Neural progenitor cell (in vitro differentiated cells): ENCODE results near the gene YTHDF2. TPM values are rescaled to one million over a fixed set of nuclear protein-coding genes. Genes with fewer than 3 reads are reported as not detected.

ENCODE experiments used
- DNase-seq: peaks from one replicate; pipeline ENCODE4 v3.0.0-alpha.2; 2016; ENCODE audit warnings: low spot score
- H2AFZ ChIP-seq: fragments of 200-600 bp; sonication (generic); replicated peaks from 2 replicates; pipeline ENCODE4 v1.6.1; 2016; ENCODE audit warnings: antibody characterized with exemption
- H3F3A ChIP-seq: fragments of 200-600 bp; sonication (generic); 2 replicates; pipeline ENCODE4 v1.6.1; 2016; ENCODE audit warnings: antibody characterized with exemption, low read depth
- H3K27ac ChIP-seq: fragments of 200-600 bp; sonication (generic); 2 replicates; pipeline ENCODE4 v1.5.1; 2016; ENCODE audit warnings: mild to moderate bottlenecking
- H3K27me3 ChIP-seq: fragments of 200-600 bp; sonication (generic); 2 replicates; pipeline ENCODE4 v1.6.1; 2016; ENCODE audit warnings: mild to moderate bottlenecking, moderate library complexity
- H3K36me3 ChIP-seq: fragments of 200-600 bp; sonication (generic); 2 replicates; pipeline ENCODE4 v1.5.1; 2016
- H3K4me1 ChIP-seq: fragments of 200-600 bp; sonication (generic); 2 replicates; pipeline ENCODE4 v1.6.1; 2016; ENCODE audit warnings: mixed run types
- H3K4me2 ChIP-seq: fragments of 200-600 bp; sonication (generic); 2 replicates; pipeline ENCODE4 v1.6.1; 2016
- H3K4me3 ChIP-seq: fragments of 200-600 bp; sonication (generic); 2 replicates; pipeline ENCODE4 v1.5.1; 2016
- H3K79me2 ChIP-seq: fragments of 200-600 bp; sonication (generic); 2 replicates; pipeline ENCODE4 v1.6.1; 2016; ENCODE audit warnings: low read depth
- H3K9ac ChIP-seq: fragments of 200-600 bp; sonication (generic); 2 replicates; pipeline ENCODE4 v1.6.1; 2016
- H3K9me3 ChIP-seq: fragments of 200-600 bp; sonication (generic); 2 replicates; pipeline ENCODE4 v1.5.1; 2016; ENCODE audit warnings: low read depth
- H4K20me1 ChIP-seq: fragments of 200-600 bp; sonication (generic); 2 replicates; pipeline ENCODE4 v1.6.1; 2016; ENCODE audit warnings: low read depth
- H3K27ac Mint-ChIP-seq: 3 replicates; pipeline ENCODE4 v1.8.0; 2021; ENCODE audit warnings: mixed read lengths
- H3K27me3 Mint-ChIP-seq: 2 replicates; pipeline ENCODE4 v1.8.0; 2022; ENCODE audit warnings: low read depth, mild to moderate bottlenecking, inconsistent platforms, moderate library complexity, mixed read lengths; ENCODE audit not compliant: insufficient read depth
- H3K36me3 Mint-ChIP-seq: 3 replicates; pipeline ENCODE4 v1.8.0; 2021; ENCODE audit warnings: mixed read lengths
- H3K4me1 Mint-ChIP-seq: 3 replicates; pipeline ENCODE4 v1.8.0; 2021; ENCODE audit warnings: mixed read lengths
- H3K4me3 Mint-ChIP-seq: 3 replicates; pipeline ENCODE4 v1.8.0; 2021; ENCODE audit warnings: mild to moderate bottlenecking, moderate library complexity, mixed read lengths
- H3K9me3 Mint-ChIP-seq: 3 replicates; pipeline ENCODE4 v1.8.0; 2020; ENCODE audit warnings: mixed read lengths
- CTCF ChIP-seq: fragments of 200-600 bp; sonication (generic); IDR thresholded peaks from 2 replicates; pipeline ENCODE4 v1.5.1; 2017; ENCODE audit warnings: antibody characterized with exemption, mild to moderate bottlenecking
- EZH2 ChIP-seq: fragments of 200-600 bp; sonication (generic); IDR thresholded peaks from 2 replicates; pipeline ENCODE4 v1.6.1; 2017; ENCODE audit warnings: antibody characterized with exemption, mild to moderate bottlenecking, moderate library complexity
- EZH2phosphoT487 ChIP-seq: fragments of 200-600 bp; sonication (generic); IDR thresholded peaks from 2 replicates; pipeline ENCODE4 v1.6.1; 2017; ENCODE audit warnings: antibody characterized with exemption
- total RNA-seq: library from RNA; depleted of rRNA; stranded (reverse); fragments of >200 nt; gene quantifications from 2 replicates; pipeline ENCODE4 v1.2.3, GENCODE V29; 2015; ENCODE audit warnings: low replicate concordance

Gene YTHDF2
- total RNA-seq, 1 donor from 2014 or later = 107 TPM

- H3F3A ChIP-seq = peaks cover 40% of the 10 kb centered on the region
- peaks cover 14% of the 10 kb centered on the region for H3K4me1 ChIP-seq
- H3K9ac ChIP-seq = no peak overlapping the region
- no peak overlapping the region for H3K27ac ChIP-seq
- H3K4me2 ChIP-seq = no peak overlapping the region
- H3K4me3 ChIP-seq = no peak overlapping the region
- no peaks in the 10 kb centered on the region for H3K9me3 ChIP-seq
- H3K36me3 ChIP-seq = peaks cover 19% of the 10 kb centered on the region
- peaks cover 17% of the 10 kb centered on the region for H3K36me3 Mint-ChIP-seq
- no peaks in the 10 kb centered on the region for H3K9me3 Mint-ChIP-seq
- H2AFZ ChIP-seq = no peak overlapping the region
- H3K27me3 Mint-ChIP-seq = no peaks in the 10 kb centered on the region
- DNase-seq = no peak
- H3K27me3 ChIP-seq = no peaks in the 10 kb centered on the region
- TF ChIP-seq CTCF = no peak
- TF ChIP-seq EZH2 = no peak
- no peak for TF ChIP-seq EZH2phosphoT487
- peaks cover 96% of the 10 kb centered on the region for H4K20me1 ChIP-seq
- peaks cover 100% of the 10 kb centered on the region for H3K79me2 ChIP-seq
- peaks cover 3% of the 10 kb centered on the region for H3K4me1 Mint-ChIP-seq
- H3K4me3 Mint-ChIP-seq = no peak overlapping the region
- H3K27ac Mint-ChIP-seq = no peak overlapping the region
These were observed 22.5 kb downstream of the YTHDF2 start for GRCh38 chr1:28759257-28759656.

- Histone ChIP-seq H3K4me3 (no peak overlapping the region), H2AFZ (no peak overlapping the region), H3K36me3 (peaks cover 19% of the 10 kb centered on the region), H3K9ac (no peak overlapping the region), H3F3A (peaks cover 33% of the 10 kb centered on the region), H3K9me3 (no peaks in the 10 kb centered on the region), H3K27me3 (no peaks in the 10 kb centered on the region), H3K4me1 (peaks cover 5% of the 10 kb centered on the region), H3K79me2 (peaks cover 100% of the 10 kb centered on the region), H3K27ac (no peak overlapping the region), H4K20me1 (peaks cover 96% of the 10 kb centered on the region), H3K4me2 (no peak overlapping the region)
- Mint-ChIP-seq H3K27ac (no peak overlapping the region), H3K36me3 (peaks cover 25% of the 10 kb centered on the region), H3K9me3 (no peaks in the 10 kb centered on the region), H3K27me3 (no peaks in the 10 kb centered on the region), H3K4me3 (no peak overlapping the region), H3K4me1 (peaks cover 3% of the 10 kb centered on the region)
- TF ChIP-seq EZH2 (no peak), CTCF (no peak), EZH2phosphoT487 (no peak)
- no peak for DNase-seq
These were observed 24.4 kb downstream of the YTHDF2 start for GRCh38 chr1:28761189-28761588.

- H3K79me2 ChIP-seq = peaks cover 92% of the 10 kb centered on the region
- H3K4me2 ChIP-seq = no peak overlapping the region
- H3K36me3 Mint-ChIP-seq = peaks cover 30% of the 10 kb centered on the region
- no peaks in the 10 kb centered on the region for H3K4me1 Mint-ChIP-seq
- H4K20me1 ChIP-seq = peaks cover 90% of the 10 kb centered on the region
- H3K27me3 ChIP-seq = no peaks in the 10 kb centered on the region
- H3K27ac ChIP-seq = no peak overlapping the region
- H3K4me3 Mint-ChIP-seq = no peak overlapping the region
- H3K9ac ChIP-seq = no peak overlapping the region
- no peaks in the 10 kb centered on the region for H3K27me3 Mint-ChIP-seq
- H3K27ac Mint-ChIP-seq = no peak overlapping the region
- TF ChIP-seq CTCF (no peak), EZH2phosphoT487 (no peak), EZH2 (no peak)
- H3K4me3 ChIP-seq = no peak overlapping the region
- no peaks in the 10 kb centered on the region for H3K4me1 ChIP-seq
- peaks cover 7% of the 10 kb centered on the region for H3K36me3 ChIP-seq
- no peaks in the 10 kb centered on the region for H3K9me3 Mint-ChIP-seq
- no peaks in the 10 kb centered on the region for H3K9me3 ChIP-seq
- H2AFZ ChIP-seq = no peak overlapping the region
- peaks cover 17% of the 10 kb centered on the region for H3F3A ChIP-seq
- DNase-seq = no peak
These were observed 29.9 kb downstream of the YTHDF2 start for GRCh38 chr1:28766532-28767183.
